ENCODE results near the gene HS3ST3A1.

GRCh38 chr17:13550291-13550690 lies 51.4 kb downstream of the HS3ST3A1 start:
- TF ChIP-seq CTCF (IDR thresholded peaks at IDR 0.05; ENCODE audit: low read depth, low read length, missing input control) (no peak), EGR1 (IDR thresholded peaks at IDR 0.05; ENCODE audit: low read depth in 2 of 2) (no peak), MAX (IDR thresholded peaks at IDR 0.05) (no peak), REST (IDR thresholded peaks at IDR 0.05) (no peak), FOXA2 (IDR thresholded peaks at IDR 0.05) (no peak), RXRA (IDR thresholded peaks at IDR 0.05) (no peak), JUND (IDR thresholded peaks at IDR 0.05) (no peak), SP1 (IDR thresholded peaks at IDR 0.05) (no peak), ATF3 (IDR thresholded peaks at IDR 0.05) (no peak), NR2F2 (IDR thresholded peaks at IDR 0.05) (no peak)
